Parathyroid adenoma (tissue), 2 donors: ENCODE measurements around the gene PER3.

Experiments used
- H2AFZ ChIP-seq: fragments of 300-600 bp; sonication (generic); one replicate; pipeline ENCODE4 v1.7.0; 2017; ENCODE audit warnings: antibody characterized with exemption, mild to moderate bottlenecking
- H3K27ac ChIP-seq: fragments of 300-600 bp; sonication (generic); one replicate; pipeline ENCODE4 v1.7.0; 2017
- H3K27me3 ChIP-seq: fragments of 300-600 bp; sonication (generic); one replicate; pipeline ENCODE4 v1.7.0; 2017; ENCODE audit warnings: low read length; ENCODE audit not compliant: control insufficient read depth, insufficient read depth
- H3K36me3 ChIP-seq: fragments of 300-600 bp; sonication (generic); one replicate; pipeline ENCODE4 v1.7.0; 2017; ENCODE audit warnings: low read length; ENCODE audit not compliant: control insufficient read depth, insufficient read depth
- H3K4me1 ChIP-seq: fragments of 300-600 bp; sonication (generic); one replicate; pipeline ENCODE4 v1.7.0; 2017; ENCODE audit warnings: control low read depth
- H3K4me2 ChIP-seq: fragments of 300-600 bp; sonication (generic); one replicate; pipeline ENCODE4 v1.7.0; 2017; ENCODE audit warnings: low read length
- H3K4me3 ChIP-seq: fragments of 300-600 bp; sonication (generic); one replicate; pipeline ENCODE4 v1.7.0; 2017; ENCODE audit warnings: low read depth, low read length
- H3K79me2 ChIP-seq: fragments of 300-600 bp; sonication (generic); one replicate; pipeline ENCODE4 v1.7.0; 2017; ENCODE audit warnings: control low read depth
- H3K9ac ChIP-seq: fragments of 300-600 bp; sonication (generic); one replicate; pipeline ENCODE4 v1.7.0; 2017; ENCODE audit warnings: mild to moderate bottlenecking
- H3K9me3 ChIP-seq: fragments of 300-600 bp; sonication (generic); one replicate; pipeline ENCODE4 v1.7.0; 2017; ENCODE audit warnings: low read length; ENCODE audit not compliant: control insufficient read depth
- CTCF ChIP-seq: fragments of 300-600 bp; sonication (generic); IDR thresholded peaks from one replicate; pipeline ENCODE4 v1.7.0; 2017; ENCODE audit warnings: antibody characterized with exemption, mild to moderate bottlenecking
- donor health status: primary hyperparathyroidism.

Gene PER3

DNA sequence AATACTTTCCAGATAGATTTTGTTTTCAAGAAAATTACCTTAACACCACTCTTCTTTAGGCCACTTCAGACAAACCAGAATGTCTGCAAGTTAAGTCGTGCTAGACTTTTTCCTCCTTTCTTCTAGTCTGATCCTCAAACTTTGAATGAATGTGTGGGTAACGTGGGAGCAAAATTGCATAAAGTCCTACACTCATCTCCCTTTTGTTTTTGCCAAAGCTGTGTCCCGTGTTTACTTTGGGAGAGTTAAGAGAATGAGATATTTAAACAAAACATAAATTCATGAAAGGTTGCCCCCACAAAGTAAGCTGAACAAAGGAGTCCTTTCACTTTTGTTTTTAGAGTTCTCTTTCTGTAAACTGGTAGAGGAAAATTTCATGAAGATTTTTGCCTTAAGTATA, 29.9 kb upstream of the PER3 start:
- Histone ChIP-seq H3K27me3 (no peaks in the 10 kb centered on the region), H3K9me3 (no peaks in the 10 kb centered on the region), H3K27ac (no peak overlapping the region), H2AFZ (no peak overlapping the region), H3K79me2 (no peaks in the 10 kb centered on the region), H3K9ac (no peak overlapping the region), H3K4me2 (no peak overlapping the region), H3K4me1 (no peaks in the 10 kb centered on the region), H3K36me3 (no peaks in the 10 kb centered on the region), H3K4me3 (no peak overlapping the region)
- no peak for TF ChIP-seq CTCF

- H3K9ac ChIP-seq: no peak overlapping the region
- no peak overlapping the region for H3K4me3 ChIP-seq
- no peaks in the 10 kb centered on the region for H3K36me3 ChIP-seq
- H3K27me3 ChIP-seq: no peaks in the 10 kb centered on the region
- H3K4me1 ChIP-seq: no peaks in the 10 kb centered on the region
- H3K9me3 ChIP-seq: no peaks in the 10 kb centered on the region
- no peak overlapping the region for H3K4me2 ChIP-seq
- no peaks in the 10 kb centered on the region for H3K79me2 ChIP-seq
- H2AFZ ChIP-seq: no peak overlapping the region
- TF ChIP-seq CTCF: no peak
- no peak overlapping the region for H3K27ac ChIP-seq
Measured at GRCh38 chr1:7755448-7755847, 28.6 kb upstream of the PER3 start.

DNA sequence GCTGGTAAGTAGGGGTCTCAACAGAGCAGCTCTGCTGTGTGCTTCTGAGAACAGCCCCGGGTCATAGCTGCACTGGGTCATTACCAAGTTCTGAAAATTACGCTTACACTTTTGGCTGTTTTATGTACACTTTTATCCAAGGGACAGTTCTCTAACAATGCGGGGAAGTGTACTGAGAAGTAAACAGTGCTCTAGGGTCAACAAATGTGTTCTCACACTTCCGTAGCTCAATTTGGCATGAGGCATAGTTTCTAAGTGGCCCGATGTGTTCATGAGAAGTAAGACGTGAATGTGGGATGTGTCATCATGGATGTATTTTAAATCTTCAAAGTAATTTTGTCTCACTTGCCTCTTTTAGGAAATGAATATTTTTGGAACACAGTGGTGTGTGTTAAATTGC, 23.8 kb upstream of the PER3 start:
- H3K27me3 ChIP-seq: no peaks in the 10 kb centered on the region
- H3K4me1 ChIP-seq: no peaks in the 10 kb centered on the region
- no peak overlapping the region for H3K4me3 ChIP-seq
- no peak overlapping the region for H2AFZ ChIP-seq
- H3K27ac ChIP-seq: no peak overlapping the region
- TF ChIP-seq CTCF: no peak
- no peaks in the 10 kb centered on the region for H3K79me2 ChIP-seq
- H3K9me3 ChIP-seq: no peaks in the 10 kb centered on the region
- no peak overlapping the region for H3K9ac ChIP-seq
- H3K36me3 ChIP-seq: no peaks in the 10 kb centered on the region
- H3K4me2 ChIP-seq: no peak overlapping the region

GRCh38 chr1:7761103-7761502, 23.0 kb upstream of the PER3 start:
- no peak overlapping the region for H2AFZ ChIP-seq
- H3K27ac ChIP-seq: no peak overlapping the region

More at GRCh38 chr1:7761103-7761502, 23.0 kb upstream of the PER3 start:
- no peak for TF ChIP-seq CTCF
- Histone ChIP-seq H3K4me2 (no peak overlapping the region), H3K36me3 (no peaks in the 10 kb centered on the region), H3K79me2 (no peaks in the 10 kb centered on the region), H3K4me1 (no peaks in the 10 kb centered on the region), H3K4me3 (no peak overlapping the region), H3K9me3 (no peaks in the 10 kb centered on the region), H3K27me3 (no peaks in the 10 kb centered on the region), H3K9ac (no peak overlapping the region)
